ENCODE data around the gene WDR90. TPM values are rescaled to one million over a fixed set of nuclear protein-coding genes. Genes with fewer than 3 reads are reported as not detected.

The WDR90 gene
- 13.1 and 14.6 TPM in 2 replicates for total RNA-seq (2014; rRNA removed; shearing (Covaris generic))
- polyA plus RNA-seq (2014; cell fraction: nucleus; rRNA removed), result 286 and 393 TPM in 2 replicates

GRCh38 chr16:648781-649589 is at the start of gene WDR90:
WDR90 (plus strand) TSS chr16:649365; CDS start chr16:649417, 52 bp downstream.
- DNase-seq (ENCODE audit: extremely low read depth, low read depth), result peak; percentile 89

DNA sequence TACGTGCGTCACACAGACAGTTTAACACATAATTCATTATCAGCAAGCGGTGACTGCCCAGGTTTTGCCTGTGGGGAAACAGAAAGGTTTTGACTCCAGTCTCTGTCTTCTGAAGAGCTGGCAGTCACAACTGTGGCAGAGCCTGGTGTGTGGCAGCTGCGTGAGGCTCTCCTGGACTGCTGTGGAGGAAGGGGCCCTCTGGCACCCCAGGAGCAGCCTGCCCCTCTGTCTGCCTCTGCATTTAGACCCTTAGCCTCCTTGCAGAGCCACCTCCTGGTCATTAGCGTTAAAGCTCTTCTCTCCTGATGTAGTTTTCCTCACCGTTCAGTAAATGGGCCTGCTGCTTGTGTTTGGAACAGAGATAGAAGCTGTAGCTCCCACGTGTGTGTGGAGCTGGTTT is 48.4 kb upstream of the WDR90 start:
- DNase-seq (ENCODE audit: extremely low read depth, low read depth), result no peak

DNA sequence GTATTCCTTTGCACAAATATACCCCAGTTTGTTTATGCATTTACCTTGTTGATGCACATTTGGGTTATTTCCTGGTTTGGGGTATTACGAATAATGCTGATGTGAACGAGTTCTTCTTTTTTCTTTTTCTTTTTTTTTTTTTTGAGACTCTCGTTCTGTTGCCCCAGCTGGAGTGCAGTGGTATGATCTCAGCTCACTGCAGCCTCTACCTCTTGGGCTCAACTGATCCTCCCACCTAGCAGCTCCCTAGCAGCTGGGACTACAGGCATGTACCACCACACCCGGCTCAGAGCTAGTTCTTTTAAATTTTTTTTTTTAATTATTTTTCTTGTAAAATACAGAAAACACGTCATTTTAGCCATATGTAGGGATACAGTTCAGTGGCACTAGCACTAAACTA is 45.2 kb upstream of the WDR90 start:
- DNase-seq (ENCODE audit: extremely low read depth, low read depth), result no peak

DNA sequence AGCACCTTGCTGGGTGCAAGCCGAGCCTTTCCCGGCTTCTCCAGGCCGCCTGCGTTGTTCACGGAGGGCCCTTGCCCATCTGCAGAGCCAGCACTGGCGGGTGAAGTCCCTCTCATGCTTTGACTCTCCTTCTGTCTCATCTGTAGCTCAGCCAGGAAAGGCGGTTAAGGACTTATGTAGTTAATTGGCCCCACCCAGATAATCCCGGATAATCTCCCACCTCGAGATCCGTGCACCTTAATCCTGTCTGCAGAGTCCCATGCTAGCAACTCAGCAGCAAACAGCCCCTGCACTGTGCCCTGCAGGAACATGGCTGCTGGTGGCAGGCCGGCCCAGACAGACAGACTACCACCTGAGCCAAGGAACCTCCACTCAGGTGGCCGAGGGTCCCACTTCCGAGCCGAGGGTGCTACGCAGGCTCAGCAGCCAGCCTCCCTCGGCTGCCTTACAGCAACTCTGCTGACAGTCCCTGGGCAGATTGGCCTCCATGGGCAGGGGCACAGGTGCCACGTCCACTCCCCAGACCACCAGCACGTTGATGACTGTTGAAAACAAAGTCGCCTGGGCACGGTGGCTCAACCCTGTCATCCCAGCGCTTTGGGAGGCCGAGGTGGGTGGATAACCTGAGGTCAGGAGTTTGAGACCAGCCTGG is 42.4 kb upstream of the WDR90 start:
- DNase-seq (ENCODE audit: extremely low read depth, low read depth), result no peak

DNA sequence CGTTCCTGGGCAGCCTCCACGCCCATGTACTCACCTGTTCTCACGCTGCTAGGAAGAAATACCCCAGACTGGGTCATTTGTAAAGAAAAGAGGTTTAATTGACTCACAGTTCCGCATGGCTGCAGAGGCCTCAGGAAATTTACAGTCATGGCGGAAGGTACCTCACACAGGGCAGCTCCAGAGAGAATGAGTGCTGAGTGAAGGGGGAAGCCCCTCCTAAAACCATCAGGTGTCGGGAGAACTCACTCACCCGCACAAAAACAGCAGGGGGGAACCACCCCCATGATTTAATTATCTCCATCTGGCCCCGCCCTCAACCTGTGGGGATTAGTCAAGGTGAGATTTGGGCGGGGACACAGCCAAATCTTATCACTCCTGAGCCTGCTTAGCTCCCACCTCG is 41.1 kb upstream of the WDR90 start:
- no peak for DNase-seq (ENCODE audit: extremely low read depth, low read depth)

DNA sequence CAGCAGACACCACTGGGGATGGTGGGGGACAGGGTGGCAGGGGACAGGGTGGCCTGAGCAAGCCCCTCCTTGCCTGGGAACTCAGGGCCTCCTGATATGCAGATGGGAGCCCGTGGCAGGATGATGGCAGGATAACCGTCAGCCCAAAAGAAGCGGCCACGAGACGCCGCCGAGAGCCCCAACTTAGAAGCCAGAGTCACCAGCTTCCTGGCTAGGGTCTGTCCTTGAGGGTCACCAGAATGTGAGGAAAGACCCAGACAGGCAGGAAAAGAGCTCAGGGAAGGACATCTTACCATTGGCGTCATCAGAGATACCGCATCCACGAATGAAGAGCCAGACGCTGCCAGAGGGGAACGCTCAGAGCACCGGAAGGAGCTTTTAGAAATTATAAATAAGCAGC is 39.8 kb upstream of the WDR90 start:
- no peak for DNase-seq (ENCODE audit: extremely low read depth, low read depth)

GRCh38 chr16:609984-610383 is 39.2 kb upstream of the WDR90 start:
- DNase-seq (ENCODE audit: extremely low read depth, low read depth), result no peak

- no peak for DNase-seq (ENCODE audit: extremely low read depth, low read depth)
Observed at GRCh38 chr16:610513-611381, 38.4 kb upstream of the WDR90 start.

DNA sequence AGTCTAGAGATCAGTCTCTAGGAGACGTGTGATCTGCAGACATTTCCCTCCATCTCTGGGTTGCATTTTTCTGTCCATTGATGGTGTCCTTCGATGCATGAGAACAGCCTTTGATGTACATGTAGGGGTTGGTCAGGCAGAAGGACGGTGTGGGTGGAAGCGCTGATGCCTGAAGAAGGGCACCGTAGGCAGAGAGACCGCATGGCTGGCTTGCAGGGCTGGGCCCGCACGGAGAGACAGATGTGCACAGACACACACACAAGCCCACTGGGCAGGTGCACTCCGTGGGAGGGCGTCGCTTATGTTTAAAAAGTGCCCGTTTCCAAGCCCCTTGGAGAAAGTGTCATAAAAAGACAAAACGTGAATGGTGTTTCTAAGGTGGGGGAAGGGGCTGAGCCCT is 34.0 kb upstream of the WDR90 start:
- DNase-seq (ENCODE audit: extremely low read depth, low read depth), result no peak

DNA sequence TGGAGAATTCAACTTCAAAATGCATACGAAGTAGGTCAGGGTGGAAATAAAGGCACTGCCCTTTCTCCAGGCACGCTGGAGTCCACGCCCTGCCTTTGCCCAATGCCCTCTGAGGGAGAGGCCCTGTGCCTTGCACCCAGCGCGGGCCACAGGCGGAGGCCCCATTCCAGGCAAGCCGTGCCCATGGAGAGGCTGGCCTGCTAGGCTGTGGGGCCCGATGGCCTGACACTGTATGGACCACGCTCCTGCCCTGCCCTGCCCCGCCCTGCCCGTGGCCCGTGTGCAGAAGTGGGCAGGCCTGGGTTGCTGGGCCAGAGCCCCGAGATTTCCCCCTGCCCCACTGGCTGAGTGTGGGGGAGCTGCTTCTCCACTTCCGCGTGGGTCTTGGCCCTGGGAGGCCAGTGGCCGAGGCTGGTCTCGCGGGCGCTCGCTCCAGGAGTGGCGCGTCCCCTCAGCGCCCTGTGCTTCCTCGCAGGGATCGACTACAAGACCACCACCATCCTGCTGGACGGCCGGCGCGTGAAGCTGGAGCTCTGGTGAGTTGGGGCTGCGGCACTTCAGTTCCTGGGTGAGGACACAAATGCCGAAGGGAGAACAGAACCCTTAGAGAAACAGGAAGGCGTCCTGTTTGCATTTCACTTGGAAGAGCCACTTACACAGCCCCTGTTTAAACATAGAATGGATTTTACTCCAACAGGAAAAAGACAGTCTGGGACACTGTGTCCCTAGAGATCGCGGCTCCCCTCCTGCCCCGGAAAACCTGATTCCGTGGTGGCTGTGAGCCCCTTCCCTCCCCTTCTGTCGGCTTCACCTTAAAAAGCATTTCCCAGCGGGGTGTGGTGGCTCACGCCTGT is 32.2 kb upstream of the WDR90 start:
- no peak for DNase-seq (ENCODE audit: extremely low read depth, low read depth)

DNA sequence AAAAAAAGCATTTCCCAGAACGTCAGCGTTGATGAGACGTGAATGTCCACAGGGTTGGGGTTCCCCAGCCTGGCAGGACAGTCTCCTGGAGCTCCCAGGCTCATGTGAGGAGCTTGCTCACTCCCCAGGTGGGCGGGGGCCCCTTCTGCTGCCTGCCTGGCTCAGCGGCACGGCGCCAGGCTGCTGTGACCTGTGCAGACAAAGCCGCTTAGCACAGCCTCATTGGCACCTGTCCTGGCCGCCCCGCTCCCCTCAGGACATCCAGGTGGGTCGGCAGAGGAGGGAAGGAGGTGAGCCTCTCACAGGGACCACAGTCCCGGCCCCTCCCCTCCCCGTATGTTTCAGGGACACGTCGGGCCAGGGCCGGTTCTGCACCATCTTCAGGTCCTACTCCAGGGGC is 31.3 kb upstream of the WDR90 start:
- no peak for DNase-seq (ENCODE audit: extremely low read depth, low read depth)

GRCh38 chr16:619476-620100 is 29.6 kb upstream of the WDR90 start:
- no peak for DNase-seq (ENCODE audit: extremely low read depth, low read depth)

DNA sequence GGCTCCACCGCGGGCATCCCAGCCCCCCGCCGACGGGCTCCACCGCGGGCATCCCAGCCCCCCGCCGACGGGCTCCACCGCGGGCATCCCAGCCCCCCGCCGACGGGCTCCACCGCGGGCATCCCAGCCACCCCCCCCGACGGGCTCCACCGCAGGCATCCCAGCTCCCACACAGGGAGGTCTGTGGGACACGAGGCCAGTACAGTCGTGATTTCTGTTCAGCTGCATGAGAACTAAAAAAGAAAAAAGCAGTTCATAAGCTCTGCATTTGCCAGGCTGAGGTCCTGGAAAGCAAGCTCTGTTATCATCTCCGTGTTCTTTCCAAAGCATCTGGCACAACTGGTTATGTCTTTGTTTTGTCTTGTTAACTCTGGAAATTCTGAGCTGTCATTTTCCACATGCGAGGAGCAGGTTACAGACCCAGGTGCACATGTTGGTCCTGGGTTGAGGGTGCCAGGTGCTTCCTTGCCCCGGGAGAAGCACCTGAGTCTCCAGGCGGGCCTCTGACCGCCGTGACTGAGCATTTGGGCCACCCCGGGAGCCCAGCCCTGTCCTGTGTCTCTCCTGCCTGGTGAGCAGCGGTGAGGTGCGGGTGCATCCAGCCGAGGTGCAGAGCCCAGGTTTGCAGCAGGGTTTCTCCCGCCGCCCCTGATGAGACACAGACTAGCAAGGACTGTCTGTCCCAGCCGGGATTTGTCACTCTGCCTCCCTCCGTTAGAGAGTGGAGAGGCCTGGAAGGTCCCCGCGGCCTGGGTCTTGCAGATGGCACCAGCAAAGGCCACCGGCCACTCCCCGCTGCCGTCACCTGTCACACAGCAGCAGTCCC is 28.3 kb upstream of the WDR90 start:
- DNase-seq (ENCODE audit: extremely low read depth, low read depth), result no peak

GRCh38 chr16:621526-622105 is 27.5 kb upstream of the WDR90 start:
- no peak for DNase-seq (ENCODE audit: extremely low read depth, low read depth)

DNA sequence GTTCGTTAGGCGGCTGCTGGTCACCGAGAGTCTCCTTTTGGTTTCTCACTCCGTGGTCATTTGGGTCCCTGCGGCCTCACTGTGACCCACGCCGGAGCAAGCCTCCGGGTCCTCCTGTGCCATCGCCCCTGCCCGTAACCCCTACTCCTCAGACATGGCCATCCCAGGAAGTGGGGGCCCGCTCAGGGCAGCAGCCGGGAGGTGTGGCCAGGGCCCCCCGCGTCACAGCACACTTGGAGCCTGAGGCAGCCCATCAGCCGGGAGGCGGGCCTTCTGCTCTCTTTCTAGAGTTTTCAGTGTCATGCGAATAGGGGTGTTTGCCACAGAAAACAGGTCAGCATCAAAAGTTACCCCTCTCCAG is 26.3 kb upstream of the WDR90 start:
- no peak for DNase-seq (ENCODE audit: extremely low read depth, low read depth)

DNA sequence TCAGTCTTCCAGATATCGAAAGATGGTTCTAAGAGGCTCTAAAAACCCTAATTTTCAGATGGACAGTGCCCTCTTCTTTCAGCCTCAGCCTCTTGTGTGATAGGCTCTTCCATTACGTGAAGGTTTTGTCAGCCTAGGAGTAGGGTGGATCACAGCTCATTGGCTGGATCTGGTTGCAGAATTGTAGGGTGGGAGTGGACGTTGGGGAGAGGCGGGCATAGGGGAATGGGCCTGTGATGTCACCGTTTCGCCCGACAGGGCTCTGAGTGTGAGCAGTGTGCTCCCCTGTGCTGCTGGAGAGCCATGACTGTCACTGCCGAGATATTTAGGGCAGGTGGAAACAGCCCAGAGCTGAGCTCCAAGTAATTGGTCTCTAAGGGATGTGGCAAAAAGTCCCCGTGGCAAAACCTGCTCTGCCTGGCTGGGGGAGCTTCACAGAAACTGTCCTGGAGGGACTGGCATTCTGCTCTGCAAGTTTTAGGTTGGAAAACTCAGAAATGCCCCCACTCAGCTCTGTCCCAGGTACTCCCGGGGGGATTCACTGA is 24.6 kb upstream of the WDR90 start:
- no peak for DNase-seq (ENCODE audit: extremely low read depth, low read depth)

- DNase-seq (ENCODE audit: extremely low read depth, low read depth), result no peak
Observed at GRCh38 chr16:625117-625976, 23.8 kb upstream of the WDR90 start.

Data from NCI-H460 (cell line).